ENCODE measurements around the gene ZNF165.

DNA sequence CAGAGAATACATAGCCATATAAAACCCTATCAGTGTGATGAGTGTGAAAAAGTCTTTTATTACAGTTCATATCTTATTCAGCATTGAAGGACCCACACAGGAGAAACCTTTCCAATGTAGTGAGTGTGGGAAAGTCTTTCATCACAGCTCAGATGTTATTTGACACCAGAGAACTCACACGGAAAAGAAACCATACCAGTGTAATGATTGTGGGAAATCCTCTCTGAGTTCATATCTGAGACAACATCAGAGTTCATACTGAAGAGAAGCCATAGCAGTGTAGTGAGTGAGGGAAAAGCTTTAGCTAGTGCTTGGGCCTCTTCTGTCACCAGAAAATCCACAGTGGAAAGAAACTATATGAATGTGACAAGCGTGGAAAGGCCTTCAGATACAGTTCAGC lies 35.4 kb downstream of the ZNF165 start:
- no peak for TF ChIP-seq TAF1 (IDR thresholded peaks at IDR 0.05; ENCODE audit: borderline replicate concordance, insufficient read depth, low read length)
- TF ChIP-seq, protein P1, sequence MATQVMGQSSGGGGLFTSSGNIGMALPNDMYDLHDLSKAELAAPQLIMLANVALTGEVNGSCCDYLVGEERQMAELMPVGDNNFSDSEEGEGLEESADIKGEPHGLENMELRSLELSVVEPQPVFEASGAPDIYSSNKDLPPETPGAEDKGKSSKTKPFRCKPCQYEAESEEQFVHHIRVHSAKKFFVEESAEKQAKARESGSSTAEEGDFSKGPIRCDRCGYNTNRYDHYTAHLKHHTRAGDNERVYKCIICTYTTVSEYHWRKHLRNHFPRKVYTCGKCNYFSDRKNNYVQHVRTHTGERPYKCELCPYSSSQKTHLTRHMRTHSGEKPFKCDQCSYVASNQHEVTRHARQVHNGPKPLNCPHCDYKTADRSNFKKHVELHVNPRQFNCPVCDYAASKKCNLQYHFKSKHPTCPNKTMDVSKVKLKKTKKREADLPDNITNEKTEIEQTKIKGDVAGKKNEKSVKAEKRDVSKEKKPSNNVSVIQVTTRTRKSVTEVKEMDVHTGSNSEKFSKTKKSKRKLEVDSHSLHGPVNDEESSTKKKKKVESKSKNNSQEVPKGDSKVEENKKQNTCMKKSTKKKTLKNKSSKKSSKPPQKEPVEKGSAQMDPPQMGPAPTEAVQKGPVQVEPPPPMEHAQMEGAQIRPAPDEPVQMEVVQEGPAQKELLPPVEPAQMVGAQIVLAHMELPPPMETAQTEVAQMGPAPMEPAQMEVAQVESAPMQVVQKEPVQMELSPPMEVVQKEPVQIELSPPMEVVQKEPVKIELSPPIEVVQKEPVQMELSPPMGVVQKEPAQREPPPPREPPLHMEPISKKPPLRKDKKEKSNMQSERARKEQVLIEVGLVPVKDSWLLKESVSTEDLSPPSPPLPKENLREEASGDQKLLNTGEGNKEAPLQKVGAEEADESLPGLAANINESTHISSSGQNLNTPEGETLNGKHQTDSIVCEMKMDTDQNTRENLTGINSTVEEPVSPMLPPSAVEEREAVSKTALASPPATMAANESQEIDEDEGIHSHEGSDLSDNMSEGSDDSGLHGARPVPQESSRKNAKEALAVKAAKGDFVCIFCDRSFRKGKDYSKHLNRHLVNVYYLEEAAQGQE (IDR thresholded peaks at IDR 0.05; ENCODE audit: insufficient read depth in 1 of 2, low read depth in 2 of 2, low read length in 2 of 2): no peak

Data from PFSK-1 (cell line).